Heart left ventricle (tissue), 16 donors: ENCODE results near the gene XRCC5. TPM values are rescaled to one million over a fixed set of nuclear protein-coding genes. Genes with fewer than 3 reads are reported as not detected.

ENCODE experiments used
- ATAC-seq, 4 donors: fragments of 200-7000 bp; cut with Tn5 transposase; one replicate each; pipeline ENCODE4 v1.9.1; 2020 to 2022; ENCODE audit warnings: moderate library complexity in 4 of 4, mild to moderate bottlenecking in 3 of 4, moderate number of reproducible peaks in 1 of 4
- DNase-seq, 5 donors: peaks; one replicate each; pipeline ENCODE4 v3.0.0-alpha.2; 2020
- H3K27ac ChIP-seq, 12 donors: fragments of 200-600 bp; sonication (generic) in 4 of 12; one replicate each; pipeline versions ENCODE4 v1.5.0 to v1.8.0; 2016 to 2022; ENCODE audit warnings: mild to moderate bottlenecking in 2 of 12
- H3K27me3 ChIP-seq, 9 donors: fragments of 200-600 bp; sonication (generic) in 2 of 9; one replicate each; pipeline versions ENCODE4 v1.5.1 to v1.8.0; 2016 to 2022; ENCODE audit warnings: mild to moderate bottlenecking in 3 of 9
- H3K36me3 ChIP-seq, 9 donors: fragments of 200-600 bp; sonication (generic) in 2 of 9; one replicate each; pipeline versions ENCODE4 v1.5.0 to v1.8.0; 2018 to 2022; ENCODE audit warnings: mild to moderate bottlenecking in 2 of 9
- H3K4me1 ChIP-seq, 12 donors: fragments of 200-600 bp; sonication (generic) in 4 of 12; one replicate each; pipeline versions ENCODE4 v1.5.0 to v1.8.0; 2016 to 2022; ENCODE audit warnings: mild to moderate bottlenecking in 3 of 12
- H3K4me3 ChIP-seq, 12 donors: fragments of 200-600 bp; sonication (generic) in 4 of 12; one replicate each; pipeline versions ENCODE4 v1.5.0 to v1.8.0; 2017 to 2022; ENCODE audit warnings: mild to moderate bottlenecking in 9 of 12, moderate library complexity in 4 of 12
- H3K9me3 ChIP-seq, 12 donors: fragments of 200-600 bp; sonication (generic) in 4 of 12; one replicate each; pipeline versions ENCODE4 v1.5.0 to v1.8.0; 2016 to 2022; ENCODE audit warnings: mild to moderate bottlenecking in 1 of 12
- POLR2A ChIP-seq, 2 donors: fragments of 450-650 bp; IDR thresholded peaks; one replicate each; pipeline ENCODE4 v1.6.1; 2017; ENCODE audit warnings: antibody characterized with exemption in 2 of 2, mild to moderate bottlenecking in 2 of 2, moderate library complexity in 2 of 2
- whole genome bisulfite sequencing, 4 donors: extraction: QIAGEN DNeasy Blood & Tissue Kit in 2 of 4; methylation state at CpG; one replicate each; pipeline versions ENCODE4 v1.1.5 to v1.1.7; 2013 to 2018; 5-methylcytosine and 5-hydroxymethylcytosine counted together
- intact Hi-C, 10 donors: fragments of 100-400 bp; cut with DNase I; formaldehyde crosslinking; loops; one replicate each; pipeline versions ENCODE4 v1.11.1 to v1.14.2; 2022
- polyA plus RNA-seq, 2 donors: library from polyadenylated mRNA; stranded (reverse); fragments of 200-250 nt; gene quantifications; one replicate each; pipeline ENCODE4 v1.2.3, GENCODE V29; 2013
- total RNA-seq, 9 donors: library from RNA; depleted of rRNA in 2 of 9; stranded (reverse); fragments of >200 nt in 2 of 9; fragmentation: NEBNext Ultra II Directional in 3 of 9; extraction: Animal tissue kit (Norgen Biotek cat#: 25700) in 3 of 9; gene quantifications; one replicate each; pipeline versions ENCODE4 v1.1.0 to v1.2.4, GENCODE V29; 2016 to 2023
- TF ChIP-seq, protein P1 (sequence below), 12 donors: fragments of 200-600 bp; sonication (generic) in 4 of 12; IDR thresholded peaks; one replicate each; pipeline versions ENCODE4 v1.5.0 to v1.8.0; 2018 to 2022; ENCODE audit warnings: antibody characterized with exemption in 12 of 12, mild to moderate bottlenecking in 5 of 12
- donor health status: ischemic (EF 13 %, LVEDD 7.1; RV severe dilation, severe dysfunction).
- donor health status: healthy with polysubstance abuse.
- donor health status: DM: no; HTN: yes; CAD: no.
- donor health status: DM: no; HTN: no; CAD: no.
- donor health status: ischemic (EF 25% LVEDD 6.9; RV normal size, moderate dysfunction).
- donor health status: ischemic (EF 25% LVEDD 5.7; RV mildly dilated, moderate dysfunction).
- donor health status: healthy.
- donor health status: DM: yes; HTN: yes; CAD: no.
- donor health status: ischemic (EF 35%, LVEDD 5.7; RV mildly dilated, moderate dysfunction).
- donor health status: nonischemic (EF 11% LVEDD 7.7; RV severe dilation, severe dysfunction).
- donor health status: DM: yes; HTN: yes; CAD: no.
- donor health status: PGD.
- donor health status: ischemic (EF 29% LVEDD 5.4; RV normal size, mild dysfunction).
- donor health status: nonischemic (EF 23%, LVEDD 6.1; RV moderate dilation, normal function).

The XRCC5 gene
- total and polyA plus RNA-seq, 11 donors: 40.0 to 197 (median 126) TPM

DNA sequence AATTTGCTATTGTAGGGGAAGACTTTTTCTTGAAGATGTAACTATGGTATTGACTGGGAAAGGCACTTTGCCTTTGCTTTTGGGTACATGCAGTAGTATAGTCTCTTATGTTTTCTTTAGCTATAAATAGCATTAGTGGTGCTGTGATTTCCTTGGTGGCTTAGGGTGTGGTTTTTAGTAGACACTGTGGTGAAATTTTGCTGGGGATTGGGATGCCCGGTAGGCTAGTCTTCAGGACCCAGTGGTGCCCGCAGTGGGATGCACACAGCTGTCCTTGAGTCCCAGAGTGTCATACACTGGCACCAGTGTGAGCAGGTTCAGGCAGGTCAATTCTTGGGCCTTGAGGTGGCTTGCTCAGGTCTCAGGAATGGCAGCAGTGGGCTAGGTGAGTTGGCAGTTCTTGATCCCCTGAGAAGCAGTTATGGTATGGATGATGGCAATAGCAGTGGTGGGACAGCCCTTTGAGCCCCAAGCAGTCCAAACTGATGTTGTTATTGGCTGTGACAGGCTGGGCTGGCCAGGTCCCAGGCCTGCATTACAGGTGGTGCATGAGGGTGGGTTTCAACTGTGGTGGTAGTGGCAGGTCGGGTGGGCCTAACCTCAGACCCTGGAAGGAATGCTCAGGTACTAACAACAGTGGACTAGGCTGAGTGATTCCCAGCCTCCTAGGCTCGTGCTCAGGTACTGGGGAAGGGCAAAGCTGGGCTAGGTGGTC is 124.3 kb downstream of the XRCC5 start:
- TF ChIP-seq, protein P1, sequence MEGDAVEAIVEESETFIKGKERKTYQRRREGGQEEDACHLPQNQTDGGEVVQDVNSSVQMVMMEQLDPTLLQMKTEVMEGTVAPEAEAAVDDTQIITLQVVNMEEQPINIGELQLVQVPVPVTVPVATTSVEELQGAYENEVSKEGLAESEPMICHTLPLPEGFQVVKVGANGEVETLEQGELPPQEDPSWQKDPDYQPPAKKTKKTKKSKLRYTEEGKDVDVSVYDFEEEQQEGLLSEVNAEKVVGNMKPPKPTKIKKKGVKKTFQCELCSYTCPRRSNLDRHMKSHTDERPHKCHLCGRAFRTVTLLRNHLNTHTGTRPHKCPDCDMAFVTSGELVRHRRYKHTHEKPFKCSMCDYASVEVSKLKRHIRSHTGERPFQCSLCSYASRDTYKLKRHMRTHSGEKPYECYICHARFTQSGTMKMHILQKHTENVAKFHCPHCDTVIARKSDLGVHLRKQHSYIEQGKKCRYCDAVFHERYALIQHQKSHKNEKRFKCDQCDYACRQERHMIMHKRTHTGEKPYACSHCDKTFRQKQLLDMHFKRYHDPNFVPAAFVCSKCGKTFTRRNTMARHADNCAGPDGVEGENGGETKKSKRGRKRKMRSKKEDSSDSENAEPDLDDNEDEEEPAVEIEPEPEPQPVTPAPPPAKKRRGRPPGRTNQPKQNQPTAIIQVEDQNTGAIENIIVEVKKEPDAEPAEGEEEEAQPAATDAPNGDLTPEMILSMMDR (IDR thresholded peaks at IDR 0.05): no peak
- TF ChIP-seq POLR2A (IDR thresholded peaks at IDR 0.05): no peak
- peaks cover 0 to 45% (median 16%) of the 10 kb centered on the region in 12 donors for H3K9me3 ChIP-seq
- DNase-seq (no peak), ATAC-seq (no peak)
- no peaks in the 10 kb centered on the region for H3K4me1 ChIP-seq
- no peaks in the 10 kb centered on the region for H3K36me3 ChIP-seq
- no peaks in the 10 kb centered on the region for H3K27me3 ChIP-seq
- no peak overlapping the region for H3K27ac ChIP-seq
- intact Hi-C loops: no loop called here
- WGBS, 4 donors: 82 to 92% (median 91%) methylated on average over 4 of the region's 4 CpGs
- H3K4me3 ChIP-seq: no peak overlapping the region

DNA sequence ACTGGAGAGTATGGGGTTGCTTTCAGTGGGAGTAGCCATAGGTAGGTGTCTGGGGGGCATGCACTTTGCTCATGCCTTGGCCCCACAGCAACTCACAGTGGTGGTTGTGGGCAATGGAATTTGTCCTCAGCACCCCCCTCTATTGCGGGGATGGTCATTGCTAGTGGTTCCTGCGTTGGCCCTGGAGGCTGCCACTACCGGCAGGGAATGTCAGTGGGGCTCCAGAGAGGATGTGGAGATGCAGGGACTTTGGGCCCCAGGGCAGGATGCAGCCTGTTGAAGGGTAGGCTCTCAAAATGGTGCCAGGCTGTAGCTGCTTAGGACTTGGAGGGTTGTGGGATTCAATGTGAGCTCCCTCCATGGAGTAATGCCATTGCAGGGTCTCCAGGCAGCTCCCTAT is 125.0 kb downstream of the XRCC5 start:
- peaks cover 0 to 41% (median 16%) of the 10 kb centered on the region in 12 donors for H3K9me3 ChIP-seq
- no peaks in the 10 kb centered on the region for H3K4me1 ChIP-seq
- H3K4me3 ChIP-seq: no peak overlapping the region
- DNase-seq (no peak), ATAC-seq (no peak)
- no peaks in the 10 kb centered on the region for H3K27me3 ChIP-seq
- WGBS, 4 donors: 94 to 100% (median 95%) methylated on average over 1 to 3 of the region's 3 CpGs
- H3K36me3 ChIP-seq: no peaks in the 10 kb centered on the region
- no peak overlapping the region for H3K27ac ChIP-seq
- TF ChIP-seq, protein P1 (IDR thresholded peaks at IDR 0.05): no peak
- intact Hi-C loops: no loop called here

DNA sequence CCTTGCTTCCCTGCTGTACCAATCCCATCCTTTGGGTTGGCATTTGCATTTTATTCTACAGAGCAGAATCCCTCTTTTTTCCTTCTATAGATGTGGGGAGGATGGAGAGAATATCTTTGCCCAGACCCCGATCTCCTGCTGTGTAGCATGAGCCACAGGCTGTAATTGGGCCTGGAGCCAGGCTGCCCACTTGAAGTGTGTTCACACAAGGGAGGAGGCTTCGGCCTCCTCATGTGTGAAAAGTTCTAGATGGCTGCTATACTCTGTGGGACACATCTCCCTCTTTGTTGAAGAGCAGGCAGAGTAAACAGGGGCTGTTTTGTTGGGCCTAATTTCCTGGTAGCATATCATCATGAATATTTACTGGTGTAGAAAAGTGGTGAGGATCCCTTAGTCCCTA is 126.3 kb downstream of the XRCC5 start:
- intact Hi-C loops: no loop called here
- TF ChIP-seq, protein P1 (IDR thresholded peaks at IDR 0.05): no peak
- no peak for TF ChIP-seq POLR2A (IDR thresholded peaks at IDR 0.05)

DNA sequence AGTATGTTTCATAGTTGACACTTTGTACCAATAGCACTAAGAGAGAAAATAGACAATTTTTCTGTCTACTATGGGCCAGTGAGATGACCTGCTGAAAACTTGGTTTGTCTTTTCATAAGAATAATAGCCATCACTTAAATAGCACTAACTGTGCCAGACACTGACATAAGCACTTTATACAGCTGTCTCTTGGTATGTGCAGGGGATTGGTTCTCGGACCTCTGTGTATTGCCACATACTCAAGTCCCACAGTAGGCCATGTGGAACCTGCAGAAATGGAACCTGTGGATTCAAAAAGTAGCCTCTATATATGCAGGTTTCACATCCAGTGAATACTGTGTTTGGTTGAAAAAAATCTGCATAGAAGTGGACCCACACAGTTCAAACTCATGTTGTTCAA is 126.7 kb downstream of the XRCC5 start:
- Histone ChIP-seq H3K27me3 (no peaks in the 10 kb centered on the region), H3K27ac (no peak overlapping the region), H3K9me3 (peaks cover 0 to 30% (median 16%) of the 10 kb centered on the region in 12 donors), H3K4me1 (no peaks in the 10 kb centered on the region), H3K36me3 (no peaks in the 10 kb centered on the region), H3K4me3 (no peak overlapping the region)
- TF ChIP-seq POLR2A (IDR thresholded peaks at IDR 0.05): no peak
- TF ChIP-seq, protein P1 (IDR thresholded peaks at IDR 0.05): no peak
- 92 to 100% (median 94%) methylated on average over 1 of the region's 1 CpG for WGBS, 4 donors
- DNase-seq (no peak), ATAC-seq (no peak)
- intact Hi-C loops: no loop called here

More for the DNA sequence above, 126.3 kb downstream of the XRCC5 start:
- H3K4me1 ChIP-seq: no peaks in the 10 kb centered on the region
- H3K27ac ChIP-seq: no peak overlapping the region
- H3K27me3 ChIP-seq: no peaks in the 10 kb centered on the region
- H3K4me3 ChIP-seq: no peak overlapping the region
- no peak for ATAC-seq
- DNase-seq: no peak
- peaks cover 0 to 34% (median 16%) of the 10 kb centered on the region in 12 donors for H3K9me3 ChIP-seq
- WGBS, 4 donors: 81 to 87% (median 86%) methylated on average over 2 of the region's 2 CpGs
- H3K36me3 ChIP-seq: no peaks in the 10 kb centered on the region
